ENCODE data around the gene CACNA1F. TPM values are rescaled to one million over a fixed set of nuclear protein-coding genes. Genes with fewer than 3 reads are reported as not detected.

CACNA1F gene
- total RNA-seq, 1 experiment from 2014 or later, result 0.05 TPM

DNA sequence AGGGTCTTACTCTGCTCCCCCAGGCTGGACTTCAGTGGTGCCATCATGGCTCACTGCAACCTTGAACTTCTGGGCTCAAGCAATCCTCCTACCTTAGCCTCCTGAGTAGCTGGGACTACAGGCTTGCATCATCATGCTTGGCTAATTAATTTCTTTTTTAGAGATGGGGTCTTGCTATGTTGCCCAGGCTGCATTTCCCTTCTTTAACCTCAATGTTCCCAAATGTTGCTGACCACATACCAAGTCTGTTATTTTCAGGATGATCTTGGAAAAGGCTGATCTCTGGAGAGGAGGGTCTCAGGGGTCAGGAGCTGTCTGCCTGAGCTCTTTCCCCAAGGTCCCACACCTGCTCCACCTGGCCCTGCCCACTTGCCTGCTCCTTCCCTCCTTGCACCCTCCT lies 13.0 kb downstream of the CACNA1F start:
- H3K36me3 ChIP-seq (ENCODE audit: control insufficient read depth, insufficient read depth, low read length), result no peaks in the 10 kb centered on the region
- H3K4me3 ChIP-seq (ENCODE audit: low read depth, low read length), result no peak overlapping the region
- H3K9me3 Mint-ChIP-seq (ENCODE audit: unreplicated experiment), result no peaks in the 10 kb centered on the region
- CTCF ChIA-PET, result no interaction called here
- intact Hi-C loops (cut with micrococcal nuclease; ENCODE audit: unreplicated experiment), result no loop called here
- no peak for DNase-seq
- BruUV-seq (replicated peaks), result no TSS peak
- H3K36me3 Mint-ChIP-seq (ENCODE audit: insufficient read depth, unreplicated experiment), result no peaks in the 10 kb centered on the region
- TF ChIP-seq CTCF (IDR thresholded peaks at IDR 0.05; ENCODE audit: insufficient read depth in 1 of 2, low read depth in 1 of 2, low read length in 1 of 2, severe bottlenecking in 1 of 2, unreplicated experiment in 1 of 2), result no peak
- H3K27ac Mint-ChIP-seq (ENCODE audit: unreplicated experiment), result no peak overlapping the region
- no peaks in the 10 kb centered on the region for H3K4me1 ChIP-seq
- POLR2A ChIA-PET, result no interaction called here
- no peaks in the 10 kb centered on the region for H3K27me3 ChIP-seq (replicated peaks; ENCODE audit: control insufficient read depth, insufficient read depth, low read length)
- H3K4me1 Mint-ChIP-seq (ENCODE audit: low read depth, unreplicated experiment), result no peaks in the 10 kb centered on the region
- peaks cover 8% of the 10 kb centered on the region for H3K27me3 Mint-ChIP-seq (ENCODE audit: insufficient read depth, unreplicated experiment)
- no peaks in the 10 kb centered on the region for H3K9me3 ChIP-seq
- no peak overlapping the region for H3K4me3 Mint-ChIP-seq (ENCODE audit: unreplicated experiment)

DNA sequence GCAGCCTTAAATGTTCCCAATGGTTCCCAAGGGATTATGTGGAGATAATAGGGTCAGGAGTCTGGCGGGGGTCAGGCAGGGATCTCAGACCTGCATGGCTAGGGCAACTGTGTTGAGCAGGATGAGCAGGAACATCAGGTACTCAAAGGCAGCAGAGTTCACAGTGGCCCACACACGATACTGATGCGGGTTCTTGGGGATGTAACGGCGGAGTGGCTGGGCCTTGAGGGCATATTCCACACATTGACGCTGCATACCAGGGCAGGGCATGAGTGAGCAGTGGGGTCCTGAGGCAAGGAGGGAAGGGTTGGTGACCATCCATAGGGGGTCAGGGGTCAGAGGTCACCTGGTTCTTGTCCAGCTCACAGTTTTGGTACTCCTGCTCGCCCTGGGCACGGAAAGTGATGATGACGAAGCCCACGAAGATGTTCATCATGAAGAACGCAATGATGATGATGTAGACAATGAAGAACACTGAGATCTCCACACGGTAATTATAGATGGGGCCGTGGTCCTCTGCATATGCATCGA lies 18.1 kb downstream of the CACNA1F start:
- no peak for DNase-seq
- H3K4me3 Mint-ChIP-seq (ENCODE audit: unreplicated experiment), result no peak overlapping the region
- no peak overlapping the region for H3K27ac Mint-ChIP-seq (ENCODE audit: unreplicated experiment)
- Histone ChIP-seq H3K4me3 (ENCODE audit: low read depth, low read length) (no peak overlapping the region), H3K9me3 (no peaks in the 10 kb centered on the region), H3K4me1 (no peaks in the 10 kb centered on the region), H3K27me3 (replicated peaks; ENCODE audit: control insufficient read depth, insufficient read depth, low read length) (no peaks in the 10 kb centered on the region), H3K36me3 (ENCODE audit: control insufficient read depth, insufficient read depth, low read length) (no peaks in the 10 kb centered on the region)
- ChIA-PET POLR2A (no interaction called here), CTCF (no interaction called here)
- intact Hi-C loops (cut with micrococcal nuclease; ENCODE audit: unreplicated experiment), result no loop called here
- BruUV-seq (replicated peaks), result no TSS peak
- H3K27me3 Mint-ChIP-seq (ENCODE audit: insufficient read depth, unreplicated experiment), result peaks cover 2% of the 10 kb centered on the region
- TF ChIP-seq CTCF (IDR thresholded peaks at IDR 0.05; ENCODE audit: insufficient read depth in 1 of 2, low read depth in 1 of 2, low read length in 1 of 2, severe bottlenecking in 1 of 2, unreplicated experiment in 1 of 2), result no peak
- H3K36me3 Mint-ChIP-seq (ENCODE audit: insufficient read depth, unreplicated experiment), result no peaks in the 10 kb centered on the region
- H3K4me1 Mint-ChIP-seq (ENCODE audit: low read depth, unreplicated experiment), result no peaks in the 10 kb centered on the region
- no peaks in the 10 kb centered on the region for H3K9me3 Mint-ChIP-seq (ENCODE audit: unreplicated experiment)

GRCh38 chrX:49214416-49214815 lies 18.7 kb downstream of the CACNA1F start:
- H3K4me1 ChIP-seq, result no peaks in the 10 kb centered on the region
- H3K27ac Mint-ChIP-seq (ENCODE audit: unreplicated experiment), result no peak overlapping the region
- no peaks in the 10 kb centered on the region for H3K4me1 Mint-ChIP-seq (ENCODE audit: low read depth, unreplicated experiment)
- ChIA-PET POLR2A (no interaction called here), CTCF (no interaction called here)
- BruUV-seq (replicated peaks), result no TSS peak
- no peaks in the 10 kb centered on the region for H3K9me3 Mint-ChIP-seq (ENCODE audit: unreplicated experiment)
- H3K9me3 ChIP-seq, result no peaks in the 10 kb centered on the region
- TF ChIP-seq CTCF (IDR thresholded peaks at IDR 0.05; ENCODE audit: insufficient read depth in 1 of 2, low read depth in 1 of 2, low read length in 1 of 2, severe bottlenecking in 1 of 2, unreplicated experiment in 1 of 2), result no peak
- H3K27me3 Mint-ChIP-seq (ENCODE audit: insufficient read depth, unreplicated experiment), result peaks cover 2% of the 10 kb centered on the region
- no peaks in the 10 kb centered on the region for H3K36me3 Mint-ChIP-seq (ENCODE audit: insufficient read depth, unreplicated experiment)
- no peak overlapping the region for H3K4me3 Mint-ChIP-seq (ENCODE audit: unreplicated experiment)
- no peak overlapping the region for H3K4me3 ChIP-seq (ENCODE audit: low read depth, low read length)
- H3K36me3 ChIP-seq (ENCODE audit: control insufficient read depth, insufficient read depth, low read length), result no peaks in the 10 kb centered on the region
- intact Hi-C loops (cut with micrococcal nuclease; ENCODE audit: unreplicated experiment), result no loop called here
- no peaks in the 10 kb centered on the region for H3K27me3 ChIP-seq (replicated peaks; ENCODE audit: control insufficient read depth, insufficient read depth, low read length)
- no peak for DNase-seq
